Measurements from ENCODE around the gene HARBI1.

Gene HARBI1

GRCh38 chr11:46625406-46625805 is 8.4 kb upstream of the HARBI1 start:
- POLR2A ChIA-PET, result no interaction called here
- H3K36me3 ChIP-seq (ENCODE audit: control insufficient read depth in 4 of 4, insufficient read depth in 4 of 4, low read length in 3 of 4), result peaks cover 9 to 55% (median 23%) of the 10 kb centered on the region in 4 experiments

GRCh38 chr11:46618837-46619236 is 1.8 kb upstream of the HARBI1 start:
- no peak for DNase-seq
- Histone ChIP-seq H3K4me3 (ENCODE audit: control insufficient read depth in 1 of 7, extremely low read depth in 1 of 7, insufficient read depth in 4 of 7, low read depth in 2 of 7, low read length in 6 of 7) (peak overlapping the region in 3 of 7 experiments; percentile 96 to 98 (median 98)), H3K36me3 (ENCODE audit: control insufficient read depth in 4 of 4, insufficient read depth in 4 of 4, low read length in 3 of 4) (peaks cover 2 to 16% (median 9%) of the 10 kb centered on the region in 4 experiments), H3K4me1 (ENCODE audit: control extremely low read depth in 1 of 4, control insufficient read depth in 4 of 4, insufficient read depth in 4 of 4, low read length in 3 of 4) (peaks cover 10 to 18% (median 14%) of the 10 kb centered on the region in 4 experiments), H3K27ac (ENCODE audit: insufficient read depth in 1 of 2, low read depth in 1 of 2, low read length in 2 of 2, poor library complexity in 1 of 2, severe bottlenecking in 2 of 2) (peak overlapping the region in 1 of 2 experiments; percentile 100), H3K27me3 (replicated peaks in 2 of 5; ENCODE audit: control insufficient read depth in 4 of 5, insufficient read depth in 5 of 5, low read length in 4 of 5) (no peaks in the 10 kb centered on the region), H3K9me3 (ENCODE audit: control extremely low read depth in 1 of 5, control insufficient read depth in 4 of 5, insufficient read depth in 2 of 5, low read depth in 1 of 5, low read length in 4 of 5) (no peaks in the 10 kb centered on the region)
- CTCF ChIA-PET, result interaction anchor here (0.6 to 2.9 kb wide), 25 partner anchors 8 to 258 kb away, joined by 3 to 13 read pairs (median 4); partner anchors contain the start of gene AMBRA1
- POLR2A ChIA-PET, result interaction anchor here (0.6 to 1.9 kb wide), 2 partner anchors 13 to 187 kb away, joined by 3 to 6 read pairs; no protein-coding TSS in a partner anchor
- WGBS (ENCODE audit: insufficient coverage), result 95% methylated on average over 5 of the region's 6 CpGs

More at GRCh38 chr11:46625406-46625805, 8.4 kb upstream of the HARBI1 start:
- WGBS (ENCODE audit: insufficient coverage), result 100% methylated on average over 3 of the region's 3 CpGs
- Histone ChIP-seq H3K27me3 (replicated peaks in 2 of 5; ENCODE audit: control insufficient read depth in 4 of 5, insufficient read depth in 5 of 5, low read length in 4 of 5) (no peaks in the 10 kb centered on the region), H3K4me3 (ENCODE audit: control insufficient read depth in 1 of 7, extremely low read depth in 1 of 7, insufficient read depth in 4 of 7, low read depth in 2 of 7, low read length in 6 of 7) (no peak overlapping the region), H3K9me3 (ENCODE audit: control extremely low read depth in 1 of 5, control insufficient read depth in 4 of 5, insufficient read depth in 2 of 5, low read depth in 1 of 5, low read length in 4 of 5) (no peaks in the 10 kb centered on the region), H3K4me1 (ENCODE audit: control extremely low read depth in 1 of 4, control insufficient read depth in 4 of 4, insufficient read depth in 4 of 4, low read length in 3 of 4) (no peaks in the 10 kb centered on the region), H3K27ac (ENCODE audit: insufficient read depth in 1 of 2, low read depth in 1 of 2, low read length in 2 of 2, poor library complexity in 1 of 2, severe bottlenecking in 2 of 2) (no peak overlapping the region)
- no peak for DNase-seq
- CTCF ChIA-PET, result interaction anchor here (0.6 to 1.7 kb wide), 3 partner anchors 11 to 38 kb away, joined by 3 read pairs; no protein-coding TSS in a partner anchor

GRCh38 chr11:46617972-46618314 is 916 bp upstream of the HARBI1 start:
- Histone ChIP-seq H3K27ac (ENCODE audit: insufficient read depth in 1 of 2, low read depth in 1 of 2, low read length in 2 of 2, poor library complexity in 1 of 2, severe bottlenecking in 2 of 2) (peak overlapping the region; percentile 100), H3K4me1 (ENCODE audit: control extremely low read depth in 1 of 4, control insufficient read depth in 4 of 4, insufficient read depth in 4 of 4, low read length in 3 of 4) (peaks cover 10 to 18% (median 14%) of the 10 kb centered on the region in 4 experiments), H3K9me3 (ENCODE audit: control extremely low read depth in 1 of 5, control insufficient read depth in 4 of 5, insufficient read depth in 2 of 5, low read depth in 1 of 5, low read length in 4 of 5) (no peaks in the 10 kb centered on the region), H3K4me3 (ENCODE audit: control insufficient read depth in 1 of 7, extremely low read depth in 1 of 7, insufficient read depth in 4 of 7, low read depth in 2 of 7, low read length in 6 of 7) (peak overlapping the region; percentile 93 to 100 (median 98)), H3K36me3 (ENCODE audit: control insufficient read depth in 4 of 4, insufficient read depth in 4 of 4, low read length in 3 of 4) (peaks cover 2 to 13% (median 7%) of the 10 kb centered on the region in 4 experiments), H3K27me3 (replicated peaks in 2 of 5; ENCODE audit: control insufficient read depth in 4 of 5, insufficient read depth in 5 of 5, low read length in 4 of 5) (no peaks in the 10 kb centered on the region)
- CTCF ChIA-PET, result interaction anchor here (0.6 to 2.9 kb wide), 31 partner anchors 9 to 490 kb away, joined by 3 to 13 read pairs (median 4); partner anchors contain the start of gene AMBRA1
- DNase-seq, result no peak
- POLR2A ChIA-PET, result interaction anchor here (0.6 to 1.9 kb wide), 4 partner anchors 14 to 631 kb away, joined by 3 to 6 read pairs (median 4); partner anchors contain the start of gene AMBRA1
- WGBS (ENCODE audit: insufficient coverage), result 13% methylated on average over 5 of the region's 9 CpGs

GRCh38 chr11:46616551-46617133 is 385 bp downstream of the HARBI1 start:
- peak in 1 of 3 donors; percentile 36 for DNase-seq
- Histone ChIP-seq H3K4me1 (ENCODE audit: control extremely low read depth in 1 of 4, control insufficient read depth in 4 of 4, insufficient read depth in 4 of 4, low read length in 3 of 4) (peaks cover 10 to 18% (median 14%) of the 10 kb centered on the region in 4 experiments), H3K4me3 (ENCODE audit: control insufficient read depth in 1 of 7, extremely low read depth in 1 of 7, insufficient read depth in 4 of 7, low read depth in 2 of 7, low read length in 6 of 7) (peak overlapping the region; percentile 93 to 100 (median 98)), H3K27ac (ENCODE audit: insufficient read depth in 1 of 2, low read depth in 1 of 2, low read length in 2 of 2, poor library complexity in 1 of 2, severe bottlenecking in 2 of 2) (peak overlapping the region; percentile 100), H3K27me3 (replicated peaks in 2 of 5; ENCODE audit: control insufficient read depth in 4 of 5, insufficient read depth in 5 of 5, low read length in 4 of 5) (no peaks in the 10 kb centered on the region), H3K36me3 (ENCODE audit: control insufficient read depth in 4 of 4, insufficient read depth in 4 of 4, low read length in 3 of 4) (peaks cover 0 to 12% (median 4%) of the 10 kb centered on the region in 4 experiments), H3K9me3 (ENCODE audit: control extremely low read depth in 1 of 5, control insufficient read depth in 4 of 5, insufficient read depth in 2 of 5, low read depth in 1 of 5, low read length in 4 of 5) (no peaks in the 10 kb centered on the region)
- 0% methylated on average over 12 of the region's 15 CpGs for WGBS (ENCODE audit: insufficient coverage)
- ChIA-PET POLR2A (interaction anchor here (0.6 to 1.3 kb wide), 3 partner anchors 21 to 23 kb away, joined by 3 read pairs; partner anchors contain the start of gene AMBRA1), CTCF (interaction anchor here (0.7 to 2.9 kb wide), 14 partner anchors 9 to 265 kb away, joined by 3 to 13 read pairs (median 4); partner anchors contain the start of gene AMBRA1)

GRCh38 chr11:46615756-46616155 is 1.3 kb downstream of the HARBI1 start:
- no peak for DNase-seq
- WGBS (ENCODE audit: insufficient coverage), result 97% methylated on average over 5 of the region's 7 CpGs
- H3K36me3 ChIP-seq (ENCODE audit: control insufficient read depth in 4 of 4, insufficient read depth in 4 of 4, low read length in 3 of 4), result peaks cover 0 to 6% (median 2%) of the 10 kb centered on the region in 4 experiments
- no peaks in the 10 kb centered on the region for H3K27me3 ChIP-seq (replicated peaks in 2 of 5; ENCODE audit: control insufficient read depth in 4 of 5, insufficient read depth in 5 of 5, low read length in 4 of 5)
- ChIA-PET CTCF (interaction anchor here (1.0 to 2.5 kb wide), 6 partner anchors 8 to 264 kb away, joined by 3 to 6 read pairs (median 4); no protein-coding TSS in a partner anchor), POLR2A (interaction anchor here (0.6 to 1.1 kb wide), 2 partner anchors 13 to 22 kb away, joined by 3 to 4 read pairs; partner anchors contain the start of gene AMBRA1)
- no peak overlapping the region for H3K4me3 ChIP-seq (ENCODE audit: control insufficient read depth in 1 of 7, extremely low read depth in 1 of 7, insufficient read depth in 4 of 7, low read depth in 2 of 7, low read length in 6 of 7)
- peaks cover 10 to 18% (median 14%) of the 10 kb centered on the region in 4 experiments for H3K4me1 ChIP-seq (ENCODE audit: control extremely low read depth in 1 of 4, control insufficient read depth in 4 of 4, insufficient read depth in 4 of 4, low read length in 3 of 4)
- no peak overlapping the region for H3K27ac ChIP-seq (ENCODE audit: insufficient read depth in 1 of 2, low read depth in 1 of 2, low read length in 2 of 2, poor library complexity in 1 of 2, severe bottlenecking in 2 of 2)
- H3K9me3 ChIP-seq (ENCODE audit: control extremely low read depth in 1 of 5, control insufficient read depth in 4 of 5, insufficient read depth in 2 of 5, low read depth in 1 of 5, low read length in 4 of 5), result no peaks in the 10 kb centered on the region

GRCh38 chr11:46612326-46612725 is 4.7 kb downstream of the HARBI1 start:
- POLR2A ChIA-PET, result interaction anchor here (0.8 kb wide), 1 partner anchor 60 kb away, joined by 5 read pairs; no protein-coding TSS in a partner anchor
- WGBS (ENCODE audit: insufficient coverage), result no CpG with 5 or more reads among the region's 2 CpGs
- H3K4me3 ChIP-seq (ENCODE audit: control insufficient read depth in 1 of 7, extremely low read depth in 1 of 7, insufficient read depth in 4 of 7, low read depth in 2 of 7, low read length in 6 of 7), result no peak overlapping the region

More at GRCh38 chr11:46612326-46612725, 4.7 kb downstream of the HARBI1 start:
- H3K27me3 ChIP-seq (replicated peaks in 2 of 5; ENCODE audit: control insufficient read depth in 4 of 5, insufficient read depth in 5 of 5, low read length in 4 of 5), result no peaks in the 10 kb centered on the region
- DNase-seq, result no peak
- CTCF ChIA-PET, result interaction anchor here (1.0 to 1.1 kb wide), 4 partner anchors 10 to 68 kb away, joined by 3 to 4 read pairs (median 3); no protein-coding TSS in a partner anchor
- H3K27ac ChIP-seq (ENCODE audit: insufficient read depth in 1 of 2, low read depth in 1 of 2, low read length in 2 of 2, poor library complexity in 1 of 2, severe bottlenecking in 2 of 2), result no peak overlapping the region
- peaks cover 0 to 6% (median 3%) of the 10 kb centered on the region in 4 experiments for H3K4me1 ChIP-seq (ENCODE audit: control extremely low read depth in 1 of 4, control insufficient read depth in 4 of 4, insufficient read depth in 4 of 4, low read length in 3 of 4)
- no peaks in the 10 kb centered on the region for H3K9me3 ChIP-seq (ENCODE audit: control extremely low read depth in 1 of 5, control insufficient read depth in 4 of 5, insufficient read depth in 2 of 5, low read depth in 1 of 5, low read length in 4 of 5)
- H3K36me3 ChIP-seq (ENCODE audit: control insufficient read depth in 4 of 4, insufficient read depth in 4 of 4, low read length in 3 of 4), result no peaks in the 10 kb centered on the region

All from common myeloid progenitor, CD34-positive (primary cell).